ENCODE measurements around the gene PTPN21. TPM values are rescaled to one million over a fixed set of nuclear protein-coding genes. Genes with fewer than 3 reads are reported as not detected.

Gene PTPN21
- total and polyA plus RNA-seq, 2 donors (not counting 3 experiments of a cell fraction or from before 2014, with no cell fraction given): 9.2 to 16.1 TPM

- BruUV-seq (replicated peaks): no TSS peak
- dilution Hi-C loops (cut with MboI; ENCODE audit: extremely low pct_ligation_motif_present, low sequenced_read_pairs) (no loop called here), intact Hi-C loops (cut with micrococcal nuclease) (no loop called here)
- no peaks in the 10 kb centered on the region for H3K4me1 ChIP-seq (ENCODE audit: control insufficient read depth, extremely low read depth, insufficient read depth, low read length)
- CTCF ChIA-PET: interaction anchor here (0.7 kb wide), 2 partner anchors 13 to 23 kb away, joined by 3 to 4 read pairs; no protein-coding TSS in a partner anchor
- H3K36me3 ChIP-seq (ENCODE audit: control insufficient read depth in 2 of 2, extremely low read depth in 1 of 2, insufficient read depth in 2 of 2, low read length in 2 of 2): peaks cover 8% of the 10 kb centered on the region in 2 experiments
- no peak overlapping the region for H3K4me2 ChIP-seq (ENCODE audit: insufficient read depth, low read length)
- no peaks in the 10 kb centered on the region for H3K9me3 ChIP-seq (replicated peaks; ENCODE audit: control insufficient read depth, insufficient read depth, low read length)
- H4K20me1 ChIP-seq (replicated peaks; ENCODE audit: control insufficient read depth, extremely low read depth, insufficient read depth, low read length): no peaks in the 10 kb centered on the region
- DNase-seq (ENCODE audit: low read depth, low spot score): no peak
- POLR2A ChIA-PET: no interaction called here
- FAIRE-seq: no peak
- no peak for TF ChIP-seq GATA2 (IDR thresholded peaks at IDR 0.05; ENCODE audit: insufficient read depth, insufficient read length, low read depth, low read length)
- no peak for TF ChIP-seq POLR2AphosphoS5 (IDR thresholded peaks at IDR 0.05; ENCODE audit: insufficient read depth, low read depth, low read length)
- no peak for TF ChIP-seq CTCF (IDR thresholded peaks at IDR 0.05; ENCODE audit: extremely low read depth in 1 of 2, insufficient read depth in 1 of 2, low read depth in 1 of 2, low read length in 2 of 2)
- no peak for TF ChIP-seq JUN (IDR thresholded peaks at IDR 0.05; ENCODE audit: borderline replicate concordance, insufficient read depth, insufficient read length, low read depth)
- TF ChIP-seq MYC (IDR thresholded peaks at IDR 0.05; ENCODE audit: low read depth, low read length): no peak
- no peak for TF ChIP-seq POLR2A (IDR thresholded peaks at IDR 0.05; ENCODE audit: low read depth, low read length)
- TF ChIP-seq MAX (IDR thresholded peaks at IDR 0.05; ENCODE audit: insufficient read depth, insufficient read length): no peak
- TF ChIP-seq EZH2 (IDR thresholded peaks at IDR 0.05; ENCODE audit: borderline replicate concordance, low read depth, low read length, severe bottlenecking): no peak
- no peak for TF ChIP-seq FOS (IDR thresholded peaks at IDR 0.05; ENCODE audit: borderline replicate concordance, insufficient read depth, low read length)
- H3K79me2 ChIP-seq (ENCODE audit: control insufficient read depth, insufficient read depth, low read length): peaks cover 8% of the 10 kb centered on the region
- H3K27me3 ChIP-seq (ENCODE audit: control insufficient read depth in 2 of 2, insufficient read depth in 2 of 2, low read length in 2 of 2): no peaks in the 10 kb centered on the region
- H3K27ac ChIP-seq (ENCODE audit: insufficient read depth, low read depth, low read length): no peak overlapping the region
- H3K4me3 ChIP-seq (replicated peaks in 1 of 3; ENCODE audit: insufficient read depth in 1 of 3, low read depth in 1 of 3, low read length in 3 of 3): no peak overlapping the region
- no peaks in the 10 kb centered on the region for H3K9me1 ChIP-seq (replicated peaks; ENCODE audit: control insufficient read depth, extremely low read depth, insufficient read depth, low read length)
- H2AFZ ChIP-seq (ENCODE audit: low read depth, low read length): no peak overlapping the region
- H3K9ac ChIP-seq (replicated peaks; ENCODE audit: extremely low read depth, insufficient read depth, low read length): no peak overlapping the region
Measured at GRCh38 chr14:88473791-88474190, 81.0 kb downstream of the PTPN21 start.

Measured in endothelial cell of umbilical vein (primary cell).